Astrocyte (in vitro differentiated cells and primary cell): ENCODE measurements around the gene CHST15.

Experiments
- CTCF ChIP-seq: IDR thresholded peaks from 2 replicates; pipeline ENCODE4 v1.5.1; 2011; ENCODE audit warnings: low read depth, mild to moderate bottlenecking, inconsistent platforms, low read length, moderate library complexity; ENCODE audit not compliant: insufficient read depth
- EZH2 ChIP-seq: IDR thresholded peaks from 2 replicates; pipeline ENCODE4 v1.6.1; 2012; ENCODE audit warnings: mild to moderate bottlenecking, low read length, inconsistent platforms; ENCODE audit not compliant: insufficient read depth

- no peak for TF ChIP-seq CTCF
- TF ChIP-seq EZH2: no peak
Measured at GRCh38 chr10:123996302-123996701, 97.1 kb downstream of the CHST15 start.
